ENCODE results near the gene SPG21.
A peak's percentile ranks its signal among the peaks of the same experiment; 100 is the strongest.

SPG21 gene

GRCh38 chr15:64989416-64990167 lies at the start of gene SPG21:
SPG21 (minus strand) TSS chr15:64989914; CDS start chr15:64983569, 6,345 bp downstream.
- H3K4me3 ChIP-seq (replicated peaks in 1 of 2; ENCODE audit: low read depth in 2 of 2, low read length in 2 of 2) = peak within 1 kb of the TSS; percentile 86 to 99
- DNase-seq (ENCODE audit: low read depth in 2 of 2) = peak; percentile 94 to 97
- no peak for TF ChIP-seq CTCF (IDR thresholded peaks at IDR 0.05; ENCODE audit: low read depth, low read length)

- H3K4me3 ChIP-seq (replicated peaks in 1 of 2; ENCODE audit: low read depth in 2 of 2, low read length in 2 of 2) = no peak overlapping the region
- DNase-seq (ENCODE audit: low read depth in 2 of 2) = no peak
- TF ChIP-seq CTCF (IDR thresholded peaks at IDR 0.05; ENCODE audit: low read depth, low read length) = no peak
Observed at GRCh38 chr15:65038836-65039235, 49.1 kb upstream of the SPG21 start.

GRCh38 chr15:65038428-65038827 lies 48.7 kb upstream of the SPG21 start:
- H3K4me3 ChIP-seq (replicated peaks in 1 of 2; ENCODE audit: low read depth in 2 of 2, low read length in 2 of 2) = no peak overlapping the region
- no peak for TF ChIP-seq CTCF (IDR thresholded peaks at IDR 0.05; ENCODE audit: low read depth, low read length)
- DNase-seq (ENCODE audit: low read depth in 2 of 2) = no peak

- no peak for TF ChIP-seq CTCF (IDR thresholded peaks at IDR 0.05; ENCODE audit: low read depth, low read length)
- H3K4me3 ChIP-seq (replicated peaks in 1 of 2; ENCODE audit: low read depth in 2 of 2, low read length in 2 of 2) = no peak overlapping the region
- DNase-seq (ENCODE audit: low read depth in 2 of 2) = no peak
Observed at GRCh38 chr15:65037309-65037708, 47.6 kb upstream of the SPG21 start.

- no peak overlapping the region for H3K4me3 ChIP-seq (replicated peaks in 1 of 2; ENCODE audit: low read depth in 2 of 2, low read length in 2 of 2)
- no peak for TF ChIP-seq CTCF (IDR thresholded peaks at IDR 0.05; ENCODE audit: low read depth, low read length)
- DNase-seq (ENCODE audit: low read depth in 2 of 2) = no peak
Observed at GRCh38 chr15:65034719-65035118, 45.0 kb upstream of the SPG21 start.

- no peak overlapping the region for H3K4me3 ChIP-seq (replicated peaks in 1 of 2; ENCODE audit: low read depth in 2 of 2, low read length in 2 of 2)
- peak; percentile 63 for TF ChIP-seq CTCF (IDR thresholded peaks at IDR 0.05; ENCODE audit: low read depth, low read length)
- DNase-seq (ENCODE audit: low read depth in 2 of 2) = peak; percentile 63 to 68
Observed at GRCh38 chr15:65033659-65034269, 44.0 kb upstream of the SPG21 start.

All from cardiac fibroblast (primary cell).